NOMO-1 treated with dmso at 0.1 percent for 144 hours (cell line): ENCODE results near the gene PLIN4.

Source experiments
- DNase-seq: peaks from one replicate; lab custom pipeline; 2025; ENCODE audit not compliant: unreplicated experiment; lab: John Stamatoyannopoulos, UW

Gene PLIN4

DNA sequence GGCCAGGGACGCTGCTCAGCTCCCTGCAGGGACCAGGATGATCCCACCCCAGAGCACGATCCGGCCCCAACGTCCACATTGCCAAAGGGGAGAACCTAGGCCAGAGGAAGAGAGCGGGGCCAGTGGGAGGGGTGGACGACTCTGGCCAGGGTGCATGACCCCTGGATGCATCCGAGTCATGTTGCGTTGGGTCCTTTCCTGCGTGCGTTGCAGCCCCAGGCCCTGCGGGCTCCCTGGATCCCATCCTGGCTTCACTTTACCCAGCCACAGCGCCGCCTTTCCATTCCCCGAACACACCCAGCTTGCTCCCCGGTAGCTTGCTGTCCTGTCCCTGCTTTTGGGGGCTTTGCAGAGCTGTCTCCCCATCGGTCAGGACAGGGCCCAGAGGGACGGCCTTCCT, 10.5 kb downstream of the PLIN4 start:
- DNase-seq, result no peak

DNA sequence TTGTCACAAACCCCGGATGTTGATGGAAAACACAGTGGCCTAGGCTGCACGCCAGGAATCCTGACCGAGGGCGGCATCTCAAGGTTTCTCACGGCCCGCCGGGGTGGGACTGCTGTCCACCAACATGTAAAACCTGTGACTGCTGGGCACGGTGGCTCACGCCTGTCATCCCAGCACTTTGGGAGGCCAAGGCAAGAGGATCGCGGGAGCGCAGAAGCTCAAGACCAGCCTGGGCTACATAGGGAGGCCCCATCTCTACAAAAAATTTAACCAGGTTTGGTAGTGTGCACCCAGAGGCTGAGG, 11.2 kb downstream of the PLIN4 start:
- DNase-seq, result no peak

DNA sequence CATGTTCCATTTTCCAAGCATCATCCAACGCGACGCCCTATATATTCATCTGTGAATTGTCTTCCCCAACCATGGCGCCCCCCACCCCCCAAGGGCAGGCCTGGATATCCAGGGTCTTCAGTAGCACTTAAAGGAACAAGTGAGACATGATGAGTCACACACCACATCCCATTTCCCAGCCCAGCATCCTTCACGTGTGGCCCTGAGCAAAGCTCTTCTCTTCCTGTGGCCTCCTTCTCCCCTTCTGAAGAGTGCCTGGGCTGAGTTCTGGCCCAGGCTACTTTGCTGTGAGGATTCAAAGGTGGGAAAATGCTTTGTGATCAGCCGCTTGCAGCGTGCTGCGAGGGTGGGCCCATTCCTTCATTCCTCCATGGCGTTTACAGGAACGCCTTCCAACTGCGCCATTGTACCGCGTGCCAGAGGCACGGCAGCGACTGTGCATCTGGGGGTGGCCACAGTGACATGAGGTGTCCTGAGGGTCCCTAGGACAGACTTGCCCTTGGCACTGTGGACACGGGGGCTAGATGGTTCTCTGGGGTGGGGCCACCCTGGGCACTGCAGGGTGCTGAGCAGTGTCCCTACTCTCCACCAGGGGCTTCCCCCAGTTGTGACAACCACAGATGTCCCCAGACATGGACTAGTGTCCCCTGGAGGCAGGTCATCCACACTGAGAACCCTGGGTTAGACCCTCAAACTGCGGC, 11.7 kb downstream of the PLIN4 start:
- DNase-seq, result no peak

DNA sequence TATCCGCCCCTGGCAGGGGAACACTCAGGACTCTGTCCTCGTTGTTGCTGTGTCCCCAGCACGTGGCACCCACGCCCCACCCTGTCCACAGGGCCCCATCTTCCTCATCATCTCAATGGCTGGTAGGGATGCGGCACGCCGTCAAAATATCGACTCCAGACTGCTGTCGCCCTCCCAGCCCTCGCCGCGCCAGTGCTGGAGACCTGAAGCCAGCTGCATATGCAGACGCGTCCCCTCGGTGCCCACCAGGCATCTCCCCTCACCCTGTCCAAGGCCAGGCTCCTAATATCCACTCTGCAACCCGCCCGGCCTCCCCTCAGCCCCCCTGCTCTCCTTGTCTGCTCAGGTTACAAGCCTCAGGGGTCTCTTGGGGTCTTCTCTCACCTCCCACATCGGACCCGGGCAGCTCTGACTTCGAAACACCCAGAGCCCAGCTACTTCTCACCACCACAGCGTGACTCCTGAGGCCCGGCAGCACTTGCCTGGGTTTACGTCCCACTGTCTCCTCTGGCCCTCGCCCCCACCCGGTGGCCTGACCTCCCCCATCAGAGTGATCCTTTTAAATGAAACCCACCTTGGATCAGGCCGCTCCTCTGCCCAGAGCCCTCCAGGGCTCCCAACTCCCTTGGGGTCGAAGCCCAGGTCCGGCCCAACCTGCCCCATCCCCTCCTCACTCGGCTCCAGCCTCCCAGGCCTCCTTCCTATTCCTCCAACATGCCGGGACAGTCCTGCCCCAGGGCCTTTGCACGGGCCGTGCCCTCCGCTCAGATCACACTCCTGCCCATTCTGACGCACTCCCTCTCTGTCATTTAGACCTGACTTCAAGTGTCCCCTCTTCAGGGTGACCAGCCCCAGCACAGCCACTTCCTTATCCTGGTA, 12.5 kb downstream of the PLIN4 start:
- no peak for DNase-seq

DNA sequence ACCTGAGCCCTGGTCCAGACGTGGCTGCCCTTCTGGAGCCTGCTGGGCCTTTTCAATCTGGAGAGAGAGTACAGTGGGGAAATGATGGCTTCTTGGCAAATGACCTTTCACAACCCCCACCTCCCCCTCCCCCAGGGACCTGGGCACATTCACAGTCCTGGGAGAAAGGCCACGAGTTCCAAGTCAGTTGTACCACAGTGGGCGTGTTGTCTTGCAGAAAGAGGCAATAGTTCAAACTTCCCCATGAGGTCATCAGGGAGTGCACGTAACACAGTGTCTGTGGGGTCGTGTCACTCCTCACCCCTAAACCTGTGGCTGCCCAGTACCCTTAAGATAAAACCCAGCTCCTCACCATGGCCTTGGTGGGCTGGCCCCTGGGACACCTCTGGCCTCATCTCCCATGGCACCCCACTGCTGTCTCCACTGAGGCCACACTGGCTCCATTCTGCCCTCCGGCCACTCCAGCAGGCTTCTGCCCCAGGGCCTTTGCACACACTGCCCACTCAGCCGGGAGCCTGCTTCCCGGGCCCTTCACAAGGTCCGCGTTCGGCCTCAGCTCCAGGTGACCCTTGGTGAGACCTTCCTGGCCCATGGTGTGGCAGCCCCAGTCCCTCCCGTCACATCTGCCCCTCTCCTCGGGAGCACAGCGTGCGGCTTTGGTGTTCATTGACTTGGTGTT, 13.3 kb downstream of the PLIN4 start:
- no peak for DNase-seq

DNA sequence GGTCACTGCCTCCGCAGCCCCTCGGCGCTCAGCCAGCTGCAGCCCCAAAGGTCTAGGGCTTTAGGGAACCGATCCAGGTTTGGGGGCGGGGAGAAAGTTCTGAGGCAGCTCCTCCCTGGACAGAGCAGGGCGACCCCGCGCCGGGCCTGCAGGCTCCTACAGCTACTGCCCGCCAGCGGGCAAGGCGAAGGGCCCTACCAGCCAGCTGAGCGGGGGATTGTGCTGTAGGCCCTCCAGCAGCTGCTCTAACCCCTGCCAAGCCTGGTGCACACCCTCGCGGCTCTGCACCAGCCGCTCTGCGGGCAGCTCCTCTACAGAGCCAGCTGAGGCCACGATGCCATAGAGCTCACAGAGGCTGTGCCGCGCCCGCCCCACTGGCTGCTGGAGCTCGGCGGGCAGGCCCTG, 14.0 kb downstream of the PLIN4 start:
- DNase-seq, result no peak

DNA sequence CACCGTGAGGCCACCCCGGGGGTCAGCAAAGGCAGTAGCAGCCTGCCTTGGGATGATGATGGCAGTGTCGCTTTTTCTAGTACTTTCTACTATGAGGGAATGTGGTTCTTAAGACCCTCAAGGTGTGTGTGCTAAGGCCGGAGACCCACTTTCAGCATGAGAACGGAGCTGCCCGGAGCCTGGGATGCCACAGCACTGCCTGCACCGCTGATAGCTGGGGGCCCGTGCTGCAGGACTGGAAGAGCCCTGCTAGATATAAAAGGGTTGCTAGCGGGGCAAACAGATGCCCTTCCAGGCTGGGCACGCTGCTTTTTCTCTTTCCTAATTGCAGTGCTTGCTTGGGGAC, 14.5 kb downstream of the PLIN4 start:
- no peak for DNase-seq

DNA sequence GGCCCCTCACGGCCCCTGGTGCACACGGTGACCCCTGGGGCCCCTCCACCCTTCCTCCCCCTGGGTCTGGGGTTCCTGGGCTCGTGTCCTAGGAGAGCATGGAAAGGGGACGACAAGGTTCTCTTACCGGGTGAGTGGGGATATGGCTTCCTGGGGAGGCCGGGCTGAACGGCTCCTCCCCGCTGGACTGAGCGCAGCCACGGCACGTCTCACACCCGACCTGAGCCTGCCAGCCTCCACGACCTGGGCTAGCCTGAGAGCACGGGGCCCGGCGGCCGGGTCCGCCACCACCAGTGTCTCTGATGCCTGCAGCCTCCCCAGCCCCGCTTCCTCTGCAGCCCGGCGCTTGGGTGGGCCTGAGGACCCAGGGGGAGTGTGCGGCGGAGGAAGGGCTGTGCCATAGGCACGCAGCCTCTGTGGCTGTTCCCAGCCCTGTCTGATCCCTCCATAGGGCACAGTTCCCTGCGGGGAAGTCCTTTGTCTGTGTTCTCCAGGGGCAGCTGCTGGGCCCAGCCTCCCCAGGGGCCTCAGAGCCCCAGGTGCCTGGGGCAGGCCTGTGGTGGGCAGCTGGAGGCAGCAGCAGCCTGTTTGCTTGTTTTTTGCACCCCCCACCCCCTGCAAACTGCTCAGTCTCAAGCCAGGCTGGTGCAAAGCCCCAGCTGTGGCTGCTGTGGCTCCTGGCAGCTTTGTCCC, 15.0 kb downstream of the PLIN4 start:
- no peak for DNase-seq

DNA sequence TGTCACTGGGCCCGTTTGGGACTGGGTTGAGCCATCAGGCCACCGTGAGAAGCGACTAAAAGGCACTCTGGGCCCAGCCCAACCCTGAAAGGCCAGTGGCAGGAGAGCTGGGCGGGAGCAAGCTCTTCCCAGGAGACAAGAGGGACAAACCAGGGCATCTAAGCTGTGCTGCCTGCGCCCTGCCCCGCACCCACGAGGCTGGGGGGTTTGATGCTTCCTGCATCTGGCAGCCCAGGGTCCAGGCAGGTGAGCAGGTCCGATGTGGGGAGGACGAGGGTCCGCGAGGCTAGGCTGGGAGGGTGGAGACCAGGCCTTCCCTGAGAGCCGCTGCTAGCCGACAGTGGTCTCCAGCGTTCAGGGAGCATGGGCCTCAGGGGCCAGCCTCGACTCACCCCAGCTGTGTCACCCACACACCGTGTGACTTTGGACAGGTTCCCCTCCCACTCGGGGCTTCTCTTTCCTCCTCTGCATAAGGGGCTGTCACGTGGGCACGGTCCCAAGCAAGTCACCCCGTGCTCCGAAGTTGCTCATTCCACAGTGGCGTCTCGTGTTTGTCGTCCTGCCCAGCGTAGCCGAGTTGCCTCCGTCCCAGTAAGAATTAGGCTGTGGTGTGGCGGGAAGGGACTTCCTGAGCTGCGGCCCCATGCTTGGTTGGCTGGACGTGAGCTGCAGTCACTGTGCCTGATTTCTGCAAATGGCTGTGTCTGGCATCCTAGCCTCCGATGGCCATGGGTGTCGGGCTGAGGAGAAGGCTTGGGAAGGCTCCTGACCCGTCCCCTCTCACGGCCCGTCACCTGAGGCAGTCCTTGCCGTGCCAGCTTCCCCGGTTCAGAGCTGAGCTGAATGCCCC, 15.8 kb downstream of the PLIN4 start:
- no peak for DNase-seq

DNA sequence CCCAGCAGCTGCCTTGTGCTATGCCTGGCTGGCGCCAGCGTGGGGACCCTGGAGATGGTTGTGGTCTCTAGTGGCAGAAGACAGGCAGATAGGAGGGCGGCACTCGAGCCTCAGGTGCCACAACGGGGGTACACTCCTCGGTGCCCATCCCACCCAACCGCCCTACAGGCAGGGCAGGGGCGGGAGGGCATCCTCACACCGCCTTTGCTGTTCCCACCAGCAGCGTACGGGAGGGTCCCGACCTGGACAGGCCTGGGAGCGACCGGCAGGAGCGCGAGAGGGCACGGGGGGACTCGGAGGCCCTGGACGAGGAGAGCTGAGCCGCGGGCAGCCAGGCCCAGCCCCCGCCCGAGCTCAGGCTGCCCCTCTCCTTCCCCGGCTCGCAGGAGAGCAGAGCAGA, 16.6 kb downstream of the PLIN4 start:
- no peak for DNase-seq

DNA sequence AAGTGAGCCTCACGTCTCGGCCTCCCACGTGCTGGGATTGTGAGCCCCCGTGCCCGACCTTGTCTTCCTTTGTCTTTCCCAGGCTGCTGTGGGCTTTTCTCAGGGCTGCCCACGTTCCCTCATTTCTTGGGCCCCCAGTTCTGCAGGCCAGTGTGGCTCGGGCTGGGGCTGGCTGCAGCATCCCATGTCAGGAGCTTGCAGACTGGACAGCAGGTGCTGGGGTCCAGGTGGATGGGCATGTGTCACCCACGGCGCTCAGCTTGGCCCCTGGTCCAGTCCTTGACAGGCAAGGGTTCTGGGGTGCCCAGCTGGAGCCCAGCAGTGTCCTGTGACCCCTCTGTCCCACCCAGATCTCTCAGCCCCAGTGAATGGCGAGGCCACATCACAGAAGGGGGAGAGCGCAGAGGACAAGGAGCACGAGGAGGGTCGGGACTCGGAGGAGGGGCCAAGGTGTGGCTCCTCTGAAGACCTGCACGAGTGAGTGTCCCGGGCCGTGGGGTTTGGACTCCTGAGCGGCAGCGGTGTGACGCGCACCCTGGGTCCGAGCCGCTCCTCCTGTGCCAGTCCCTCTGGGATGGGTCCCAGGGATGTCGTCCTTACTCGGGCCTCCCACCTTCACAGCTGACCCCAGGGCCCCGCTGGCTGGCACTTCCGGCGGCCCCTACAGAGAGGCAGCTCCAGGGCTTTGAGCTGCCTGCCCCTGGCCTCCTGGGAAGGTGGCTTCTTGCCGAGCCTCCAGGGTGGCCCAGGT, 17.3 kb downstream of the PLIN4 start:
- no peak for DNase-seq

DNA sequence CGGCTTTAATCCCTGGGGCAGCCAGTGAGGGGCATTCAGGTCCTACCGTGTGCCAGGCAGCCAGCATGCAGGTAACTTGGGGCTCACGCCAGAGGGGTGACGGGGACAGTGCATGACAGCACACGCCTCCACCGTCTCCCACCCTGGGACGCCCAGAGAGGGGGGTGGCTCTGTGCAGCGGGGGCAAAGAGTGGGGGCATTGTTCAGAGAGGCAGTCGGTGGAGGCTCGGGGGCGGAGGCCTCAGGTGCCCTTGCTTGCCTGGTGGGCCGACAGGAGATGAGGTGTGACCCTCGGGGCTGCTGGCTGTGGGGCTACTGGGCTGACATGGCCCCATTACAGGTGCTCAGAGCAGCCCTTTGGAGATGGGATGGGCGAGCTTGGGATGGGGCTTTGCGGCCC, 18.4 kb downstream of the PLIN4 start:
- no peak for DNase-seq

DNA sequence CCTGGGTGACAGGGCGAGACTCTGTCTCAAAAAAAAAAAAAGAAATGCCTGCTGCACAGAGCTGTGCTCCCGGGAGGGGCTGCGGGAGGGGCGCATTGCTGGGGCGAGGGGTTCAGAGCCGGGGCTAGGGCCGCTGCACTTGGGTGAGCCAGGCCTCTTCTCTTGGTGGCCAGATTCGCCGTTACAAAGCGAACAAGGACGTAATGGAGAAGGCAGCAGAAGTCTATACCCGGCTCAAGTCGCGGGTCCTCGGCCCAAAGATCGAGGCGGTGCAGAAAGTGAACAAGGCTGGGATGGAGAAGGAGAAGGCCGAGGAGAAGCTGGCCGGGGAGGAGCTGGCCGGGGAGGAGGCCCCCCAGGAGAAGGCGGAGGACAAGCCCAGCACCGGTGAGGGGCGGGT, 19.0 kb downstream of the PLIN4 start:
- no peak for DNase-seq

DNA sequence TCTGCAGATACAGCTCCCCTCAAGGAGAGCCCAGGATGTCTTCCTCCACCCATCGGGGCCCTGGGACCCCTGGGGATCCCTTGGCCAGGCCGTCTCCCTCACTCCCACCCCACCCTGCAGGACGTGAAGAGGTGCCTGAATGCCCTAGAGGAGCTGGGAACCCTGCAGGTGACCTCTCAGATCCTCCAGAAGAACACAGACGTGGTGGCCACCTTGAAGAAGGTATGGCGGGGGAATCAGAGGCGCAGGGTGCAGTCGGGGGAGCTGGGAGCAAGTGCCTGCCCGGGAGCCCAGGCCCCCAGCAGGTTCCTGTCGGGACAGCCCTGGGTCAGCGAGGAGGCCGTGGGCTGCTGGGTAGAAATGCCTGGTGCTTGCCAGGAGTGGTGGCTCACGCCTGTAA, 19.6 kb downstream of the PLIN4 start:
- no peak for DNase-seq

DNA sequence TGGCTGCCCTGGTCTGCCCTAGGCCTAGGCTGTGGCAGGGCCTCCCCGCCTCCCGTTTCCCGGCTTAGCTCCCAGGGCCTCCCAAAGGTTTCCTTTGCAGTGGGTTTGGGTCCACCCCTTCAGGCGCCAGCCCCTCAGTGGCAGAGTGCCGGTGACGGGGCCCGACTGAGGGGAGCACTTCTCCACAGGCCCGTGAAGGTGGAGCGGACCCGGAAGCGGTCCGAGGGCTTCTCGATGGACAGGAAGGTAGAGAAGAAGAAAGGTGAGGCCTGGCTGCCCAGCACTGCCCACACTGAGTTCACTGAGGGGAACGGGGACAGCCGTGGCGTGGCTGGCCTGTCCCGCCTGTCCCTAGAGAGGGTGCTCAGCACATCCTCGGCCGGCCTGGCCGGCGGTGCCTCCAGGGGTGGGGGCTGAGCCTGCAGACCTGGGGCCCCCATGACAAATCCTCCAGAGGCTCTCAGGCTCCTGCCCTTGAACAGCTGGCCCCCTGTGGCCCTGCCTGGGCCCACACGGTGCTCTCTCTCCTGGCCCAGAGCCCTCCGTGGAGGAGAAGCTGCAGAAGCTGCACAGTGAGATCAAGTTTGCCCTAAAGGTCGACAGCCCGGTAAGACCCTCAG, 20.4 kb downstream of the PLIN4 start:
- no peak for DNase-seq

DNA sequence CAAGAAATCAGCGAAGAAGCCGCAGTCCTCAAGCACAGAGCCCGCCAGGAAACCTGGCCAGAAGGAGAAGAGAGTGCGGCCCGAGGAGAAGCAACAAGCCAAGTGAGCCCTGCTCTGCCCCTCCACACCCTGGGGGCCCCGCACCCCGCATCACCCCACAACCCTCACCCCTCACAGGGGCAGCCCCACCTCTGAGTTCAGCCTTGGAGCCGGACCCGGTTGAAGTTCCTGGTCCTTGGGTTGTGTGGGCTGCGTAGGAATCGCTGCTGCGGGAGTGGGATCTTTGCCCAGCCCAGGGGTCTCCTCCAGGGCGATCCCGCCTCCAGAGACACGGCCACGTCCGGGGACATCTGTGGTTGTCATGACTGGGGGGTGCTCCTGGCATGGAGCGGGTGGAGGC, 22.0 kb downstream of the PLIN4 start:
- DNase-seq, result no peak

DNA sequence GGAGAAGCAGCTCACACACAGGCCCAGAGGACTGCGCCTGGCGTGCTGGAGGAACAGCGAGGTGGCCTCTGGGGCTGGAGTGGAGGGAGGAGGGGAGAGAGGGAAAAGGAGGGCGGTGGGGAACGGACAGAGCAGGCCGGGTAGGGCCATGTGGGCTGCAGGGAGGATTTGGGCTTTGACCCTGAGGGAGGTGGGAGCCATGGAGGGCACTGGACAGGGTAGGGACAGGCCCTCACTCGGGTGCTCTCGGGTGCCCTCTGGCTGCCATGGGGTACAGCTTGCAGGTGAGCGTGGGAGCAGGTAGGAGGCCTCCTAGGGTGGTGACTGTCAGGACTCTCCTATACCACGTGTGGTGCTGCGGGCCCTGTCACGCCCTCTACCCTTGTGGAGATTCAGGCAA, 22.8 kb downstream of the PLIN4 start:
- no peak for DNase-seq

DNA sequence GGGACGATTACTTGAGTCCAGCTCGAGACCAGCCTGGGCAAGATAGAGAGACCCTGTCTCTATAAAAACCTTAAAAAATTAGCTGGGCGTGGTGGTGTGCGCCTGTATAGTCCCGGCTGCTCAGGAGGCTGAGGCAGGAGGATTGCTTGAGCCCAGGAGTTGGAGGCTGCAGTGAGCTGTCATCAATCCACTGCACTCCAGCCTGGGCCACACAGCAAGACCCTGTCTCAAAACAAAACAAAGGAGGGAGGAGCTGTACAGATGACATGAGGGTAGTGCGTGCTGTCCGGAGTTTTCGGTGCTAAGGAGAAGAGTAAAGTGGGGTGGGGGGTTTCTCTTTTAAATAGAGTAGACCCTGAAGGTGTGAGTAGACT, 23.6 kb downstream of the PLIN4 start:
- no peak for DNase-seq

DNA sequence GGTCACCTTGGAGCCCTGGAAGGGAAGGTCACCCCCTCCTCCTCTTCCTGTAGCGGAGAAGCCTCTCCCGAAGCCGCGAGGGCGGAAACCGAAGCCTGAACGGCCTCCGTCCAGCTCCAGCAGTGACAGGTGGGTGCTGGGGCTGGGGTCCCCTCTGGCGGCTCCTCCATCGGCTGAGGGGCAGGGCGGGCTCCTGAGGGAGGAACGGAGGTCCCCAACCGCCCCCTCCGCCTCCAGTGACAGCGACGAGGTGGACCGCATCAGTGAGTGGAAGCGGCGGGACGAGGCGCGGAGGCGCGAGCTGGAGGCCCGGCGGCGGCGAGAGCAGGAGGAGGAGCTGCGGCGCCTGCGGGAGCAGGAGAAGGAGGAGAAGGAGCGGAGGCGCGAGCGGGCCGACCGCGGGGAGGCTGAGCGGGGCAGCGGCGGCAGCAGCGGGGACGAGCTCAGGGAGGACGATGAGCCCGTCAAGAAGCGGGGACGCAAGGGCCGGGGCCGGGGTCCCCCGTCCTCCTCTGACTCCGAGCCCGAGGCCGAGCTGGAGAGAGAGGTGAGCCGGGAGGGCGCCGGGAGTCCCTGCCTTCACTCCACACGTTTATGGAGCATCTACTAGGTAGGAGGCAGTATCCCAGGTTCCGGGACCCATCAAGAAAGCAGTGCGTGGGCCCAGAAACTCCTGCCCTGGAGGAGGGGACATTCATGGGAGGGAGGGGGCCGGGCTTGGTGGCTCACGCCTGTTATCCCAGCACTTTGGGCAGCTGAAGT, 24.2 kb downstream of the PLIN4 start:
- no peak for DNase-seq
